ENCODE data around the gene TMEM150C.

DNA sequence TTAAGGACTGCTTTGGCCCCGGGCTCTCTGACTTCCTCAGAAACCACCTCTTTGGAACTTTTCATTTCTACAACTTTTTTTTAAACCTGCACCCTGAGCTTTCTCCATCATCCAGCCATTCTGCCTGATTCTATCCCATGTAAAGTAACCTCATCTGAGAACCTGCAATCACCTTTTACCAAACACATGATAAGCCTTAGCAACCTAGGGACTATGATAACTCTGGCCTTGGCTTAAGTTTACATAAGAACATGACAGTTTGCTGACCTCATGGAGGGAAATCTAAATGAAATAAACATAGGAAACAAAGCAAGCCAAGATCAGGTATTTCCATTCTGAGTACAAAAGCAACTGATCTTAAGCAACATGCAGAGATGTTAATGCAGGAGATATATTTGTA, 15.7 kb upstream of the TMEM150C start:
- TF ChIP-seq, protein P1, sequence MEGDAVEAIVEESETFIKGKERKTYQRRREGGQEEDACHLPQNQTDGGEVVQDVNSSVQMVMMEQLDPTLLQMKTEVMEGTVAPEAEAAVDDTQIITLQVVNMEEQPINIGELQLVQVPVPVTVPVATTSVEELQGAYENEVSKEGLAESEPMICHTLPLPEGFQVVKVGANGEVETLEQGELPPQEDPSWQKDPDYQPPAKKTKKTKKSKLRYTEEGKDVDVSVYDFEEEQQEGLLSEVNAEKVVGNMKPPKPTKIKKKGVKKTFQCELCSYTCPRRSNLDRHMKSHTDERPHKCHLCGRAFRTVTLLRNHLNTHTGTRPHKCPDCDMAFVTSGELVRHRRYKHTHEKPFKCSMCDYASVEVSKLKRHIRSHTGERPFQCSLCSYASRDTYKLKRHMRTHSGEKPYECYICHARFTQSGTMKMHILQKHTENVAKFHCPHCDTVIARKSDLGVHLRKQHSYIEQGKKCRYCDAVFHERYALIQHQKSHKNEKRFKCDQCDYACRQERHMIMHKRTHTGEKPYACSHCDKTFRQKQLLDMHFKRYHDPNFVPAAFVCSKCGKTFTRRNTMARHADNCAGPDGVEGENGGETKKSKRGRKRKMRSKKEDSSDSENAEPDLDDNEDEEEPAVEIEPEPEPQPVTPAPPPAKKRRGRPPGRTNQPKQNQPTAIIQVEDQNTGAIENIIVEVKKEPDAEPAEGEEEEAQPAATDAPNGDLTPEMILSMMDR (IDR thresholded peaks at IDR 0.05; ENCODE audit: low read depth, low read length, poor library complexity, severe bottlenecking) = no peak
- no peak for TF ChIP-seq EZH2phosphoT487 (IDR thresholded peaks at IDR 0.05; ENCODE audit: borderline replicate concordance, low read length)
